H1 (cell line): ENCODE data around the gene WDR1. TPM values are rescaled to one million over a fixed set of nuclear protein-coding genes. Genes with fewer than 3 reads are reported as not detected.

Experiments
- CTCF ChIA-PET: fragments of 300-600 bp; sonication (Branson Sonifier 250); formaldehyde crosslinking; loops from one replicate; lab custom pipeline; 2021; ENCODE audit not compliant: partially characterized antibody; lab: Charles Lee
- POLR2A ChIA-PET: fragments of 300-600 bp; sonication (Branson Sonifier 250); formaldehyde crosslinking; loops from one replicate; lab custom pipeline; 2021; ENCODE audit warnings: inconsistent platforms; ENCODE audit not compliant: partially characterized antibody; lab: Charles Lee
- DNase-seq, 2 experiments: peaks; one replicate each; pipeline versions ENCODE4 v3.0.0 to v3.0.0-alpha.2; 2010 to 2022; ENCODE audit warnings: low spot score in 2 of 2, low read depth in 1 of 2, mixed read lengths in 1 of 2
- FAIRE-seq: peaks from 2 replicates; lab custom pipeline; 2011; peaks lifted over from hg19 to GRCh38; lab: Jason Lieb, UNC
- H2AFZ ChIP-seq: 2 replicates; pipeline ENCODE4 v1.8.1; 2012; ENCODE audit warnings: low read length, inconsistent platforms
- H2AK5ac ChIP-seq: 2 replicates; pipeline ENCODE4 v1.6.1; 2013; ENCODE audit warnings: low read depth, low read length
- H2BK120ac ChIP-seq: replicated peaks from 2 replicates; pipeline ENCODE3; 2013; ENCODE audit warnings: low read depth, low read length, inconsistent platforms
- H2BK12ac ChIP-seq: 2 replicates; pipeline ENCODE4 v1.6.1; 2013; ENCODE audit warnings: low read depth, low read length
- H2BK15ac ChIP-seq: 2 replicates; pipeline ENCODE4 v1.6.1; 2013; ENCODE audit warnings: low read length
- H2BK20ac ChIP-seq: 2 replicates; pipeline ENCODE4 v1.6.1; 2013; ENCODE audit warnings: low read length
- H2BK5ac ChIP-seq: 2 replicates; pipeline ENCODE4 v1.6.1; 2013; ENCODE audit warnings: low read depth, low read length
- H3K14ac ChIP-seq: 2 replicates; pipeline ENCODE4 v1.6.1; 2013; ENCODE audit warnings: inconsistent platforms; ENCODE audit not compliant: insufficient read length
- H3K18ac ChIP-seq: 2 replicates; pipeline ENCODE4 v1.6.1; 2013; ENCODE audit warnings: low read length; ENCODE audit errors: extremely low read depth
- H3K23ac ChIP-seq: 2 replicates; pipeline ENCODE4 v1.6.1; 2013; ENCODE audit warnings: inconsistent platforms; ENCODE audit not compliant: insufficient read length
- H3K23me2 ChIP-seq: 2 replicates; pipeline ENCODE4 v1.6.1; 2013; ENCODE audit warnings: low read depth, low read length
- H3K27ac ChIP-seq: 2 replicates; pipeline ENCODE4 v1.6.1; 2011; ENCODE audit warnings: low read depth, low read length, inconsistent platforms
- H3K27me3 ChIP-seq, 4 experiments: replicated peaks in 1 of 4; 1 replicate in 1 of 4; 2 replicates in 3 of 4; pipeline versions ENCODE4 v1.6.1 to v1.8.1; 2011 to 2013; ENCODE audit warnings: low read length in 3 of 4, mild to moderate bottlenecking in 3 of 4, inconsistent platforms in 2 of 4, mixed read lengths in 2 of 4, moderate library complexity in 1 of 4; ENCODE audit not compliant: control insufficient read depth in 3 of 4, insufficient read depth in 3 of 4; ENCODE audit errors: extremely low read depth in 1 of 4
- H3K36me3 ChIP-seq, 4 experiments: 2 replicates each; pipeline versions ENCODE4 v1.6.1 to v1.8.1; 2011 to 2013; ENCODE audit warnings: mild to moderate bottlenecking in 4 of 4, low read length in 3 of 4, moderate library complexity in 2 of 4, control low read depth in 1 of 4, inconsistent platforms in 1 of 4; ENCODE audit not compliant: insufficient read depth in 4 of 4, control insufficient read depth in 2 of 4
- H3K4ac ChIP-seq: replicated peaks from 2 replicates; pipeline ENCODE3; 2013; ENCODE audit warnings: low read length, low read depth, mixed read lengths, inconsistent platforms; ENCODE audit not compliant: insufficient read length
- H3K4me1 ChIP-seq, 4 experiments: replicated peaks in 1 of 4; 1 replicate in 1 of 4; 2 replicates in 3 of 4; pipeline versions ENCODE4 v1.6.1 to v1.8.1; 2011 to 2013; ENCODE audit warnings: low read length in 3 of 4, inconsistent platforms in 2 of 4, mixed read lengths in 1 of 4; ENCODE audit not compliant: insufficient read depth in 4 of 4, control insufficient read depth in 3 of 4
- H3K4me2 ChIP-seq, 2 experiments: 2 replicates each; pipeline versions ENCODE4 v1.6.1 to v1.8.1; 2011 to 2013; ENCODE audit warnings: low read depth in 2 of 2, low read length in 2 of 2, control low read depth in 1 of 2, inconsistent platforms in 1 of 2, mild to moderate bottlenecking in 1 of 2; ENCODE audit not compliant: insufficient read depth in 1 of 2
- H3K4me3 ChIP-seq, 4 experiments: fragments of 200-600, 300-600 bp in 1 of 4; sonication (generic), shearing (Covaris generic), sonication (Bioruptor Twin) in 1 of 4; 2 replicates each; pipeline versions ENCODE4 v1.5.1 to v1.8.1; 2011 to 2016; ENCODE audit warnings: low read length in 4 of 4, low read depth in 3 of 4, control low read depth in 2 of 4, inconsistent platforms in 2 of 4, mild to moderate bottlenecking in 2 of 4, mixed read lengths in 1 of 4, moderate library complexity in 1 of 4; ENCODE audit not compliant: insufficient read depth in 2 of 4; ENCODE audit errors: extremely low read depth in 1 of 4
- H3K56ac ChIP-seq: replicated peaks from 2 replicates; pipeline ENCODE3; 2013; ENCODE audit warnings: low read depth, mild to moderate bottlenecking, mixed read lengths, low read length, inconsistent platforms; ENCODE audit not compliant: insufficient read length
- H3K79me1 ChIP-seq: 2 replicates; pipeline ENCODE4 v1.6.1; 2013; ENCODE audit warnings: low read depth, low read length, control low read depth
- H3K79me2 ChIP-seq, 2 experiments: 2 replicates each; pipeline versions ENCODE4 v1.6.1 to v1.8.1; 2012 to 2013; ENCODE audit warnings: low read length in 2 of 2, mild to moderate bottlenecking in 2 of 2, inconsistent platforms in 1 of 2; ENCODE audit not compliant: insufficient read depth in 2 of 2, control insufficient read depth in 1 of 2
- H3K9ac ChIP-seq, 4 experiments: replicated peaks in 1 of 4; 1 replicate in 1 of 4; 2 replicates in 3 of 4; pipeline versions ENCODE4 v1.6.1 to v1.8.1; 2011 to 2013; ENCODE audit warnings: low read depth in 3 of 4, low read length in 3 of 4, control low read depth in 2 of 4, mild to moderate bottlenecking in 2 of 4, moderate library complexity in 2 of 4, inconsistent platforms in 1 of 4; ENCODE audit errors: extremely low read depth in 1 of 4
- H3K9me3 ChIP-seq, 2 experiments: 2 replicates each; pipeline versions ENCODE4 v1.6.1 to v1.8.1; 2012 to 2013; ENCODE audit warnings: mild to moderate bottlenecking in 2 of 2, moderate library complexity in 2 of 2, control low read depth in 1 of 2, inconsistent platforms in 1 of 2, low read depth in 1 of 2, low read length in 1 of 2, mixed read lengths in 1 of 2; ENCODE audit not compliant: insufficient read depth in 2 of 2
- H4K20me1 ChIP-seq, 2 experiments: replicated peaks in 1 of 2; 2 replicates each; pipeline versions ENCODE3 to v1.8.1; 2011 to 2013; ENCODE audit warnings: inconsistent platforms in 2 of 2, low read length in 2 of 2, mild to moderate bottlenecking in 1 of 2; ENCODE audit not compliant: insufficient read depth in 2 of 2, control insufficient read depth in 1 of 2
- H4K5ac ChIP-seq: 2 replicates; pipeline ENCODE4 v1.6.1; 2013; ENCODE audit warnings: low read length, low read depth, mixed read lengths, inconsistent platforms; ENCODE audit not compliant: insufficient read length
- H4K8ac ChIP-seq: 2 replicates; pipeline ENCODE4 v1.8.0; 2013; ENCODE audit warnings: mild to moderate bottlenecking, moderate library complexity, low read length, inconsistent platforms; ENCODE audit not compliant: insufficient read depth; ENCODE audit errors: extremely low read depth
- H4K91ac ChIP-seq: replicated peaks from 2 replicates; pipeline ENCODE3; 2013; ENCODE audit warnings: low read length, mixed read lengths, inconsistent platforms; ENCODE audit not compliant: insufficient read length
- CHD2 ChIP-seq: IDR thresholded peaks from 2 replicates; pipeline ENCODE4 v1.6.1; 2012; ENCODE audit warnings: low read length, improper control_type of control experiment
- CREB1 ChIP-seq: IDR thresholded peaks from 2 replicates; pipeline ENCODE4 v1.6.1; 2012; ENCODE audit warnings: inconsistent platforms
- HDAC2 ChIP-seq, 2 experiments: fragments of 300-600 bp in 1 of 2; sonication (generic) in 1 of 2; IDR thresholded peaks; 2 replicates each; pipeline ENCODE4 v1.6.1; 2011 to 2012; ENCODE audit warnings: low read depth in 2 of 2, low read length in 2 of 2, mild to moderate bottlenecking in 2 of 2, moderate library complexity in 2 of 2, borderline replicate concordance in 1 of 2, inconsistent platforms in 1 of 2
- POLR2AphosphoS5 ChIP-seq: IDR thresholded peaks from 2 replicates; pipeline ENCODE4 v1.6.1; 2011; ENCODE audit warnings: low read depth, low read length
- WGBS, 2 experiments: shearing (Covaris generic) in 1 of 2; methylation state at CpG; one replicate each; pipeline versions ENCODE4 v1.1.6 to v1.1.7; 2013 to 2015; ENCODE audit warnings: low lambda C conversion rate in 2 of 2, mixed read lengths in 2 of 2, inconsistent platforms in 1 of 2, low coverage in 1 of 2, missing lambda C conversion rate in 1 of 2; ENCODE audit not compliant: insufficient replicate concordance in 2 of 2, insufficient coverage in 1 of 2, insufficient read length in 1 of 2; ENCODE audit errors: extremely low coverage in 1 of 2, missing lambda C conversion rate in 1 of 2; 5-methylcytosine and 5-hydroxymethylcytosine counted together
- polyA plus RNA-seq, 7 experiments: library from polyadenylated mRNA; depleted of rRNA in 3 of 7; stranded (reverse) in 5 of 7; unstranded in 2 of 7; fragments of >200 nt in 5 of 7; fragments of 200-250 nt in 2 of 7; gene quantifications; 1 replicate in 5 of 7; 2 replicates in 1 of 7; 4 replicates in 1 of 7; pipeline versions ENCODE4 v1.2.1 to v1.2.3, GENCODE V29; 2011 to 2013; ENCODE audit warnings: missing spikeins in 2 of 7, mixed read lengths in 2 of 7
- total RNA-seq: library from RNA; stranded (reverse); fragmentation: NEBNext Ultra II Directional; extraction: Animal tissue kit (Norgen Biotek cat#: 25700); gene quantifications from 2 replicates; pipeline ENCODE4 v1.2.1, GENCODE V29; 2021

The WDR1 gene
- total and polyA plus RNA-seq, 2 of the 8 experiments (the other 6 are each of a cell fraction or from before 2014, with no cell fraction given) = 315 to 377 TPM

- 84% methylated on average over 12 of the region's 12 CpGs; no CpG with 5 or more reads in 1 of the 2 experiments for WGBS, 2 experiments
- no peak overlapping the region for H2AK5ac ChIP-seq
- no peak overlapping the region for H3K4me2 ChIP-seq
- H3K9me3 ChIP-seq = no peaks in the 10 kb centered on the region
- H3K4me3 ChIP-seq = no peak overlapping the region
- no peak overlapping the region for H3K27ac ChIP-seq
- no peaks in the 10 kb centered on the region for H3K27me3 ChIP-seq
- H4K20me1 ChIP-seq = peaks cover 40 to 50% of the 10 kb centered on the region in 2 experiments
- no peak overlapping the region for H2BK12ac ChIP-seq
- CTCF ChIA-PET = interaction anchor here (0.7 to 1.8 kb wide), 3 partner anchors 9 to 25 kb away, joined by 4 to 6 read pairs (median 5); no protein-coding TSS in a partner anchor
- H3K9ac ChIP-seq = no peak overlapping the region
- peaks cover 0 to 93% of the 10 kb centered on the region in 2 experiments; a peak in 2 of 4 replicates for H3K79me2 ChIP-seq
- H4K91ac ChIP-seq = no peak overlapping the region
- peaks cover 35% of the 10 kb centered on the region for H3K79me1 ChIP-seq
- no peak overlapping the region for H3K18ac ChIP-seq
- H3K36me3 ChIP-seq = peaks cover 44 to 90% (median 71%) of the 10 kb centered on the region in 4 experiments
- H3K4me1 ChIP-seq = peaks cover 0 to 16% (median 9%) of the 10 kb centered on the region in 4 experiments; a peak in 5 of 7 replicates
- H3K4ac ChIP-seq = no peak overlapping the region
- no peak overlapping the region for H4K5ac ChIP-seq
- H2BK20ac ChIP-seq = no peak overlapping the region
- TF ChIP-seq POLR2AphosphoS5 (peak; percentile 11; the same call in 1 of the 2 replicates), CHD2 (no peak), CREB1 (no peak), HDAC2 (IDR thresholded peaks at IDR 0.05; ENCODE audit: borderline replicate concordance in 1 of 2, low read depth in 2 of 2, low read length in 2 of 2) (no peak)
- no peak overlapping the region for H2BK15ac ChIP-seq
- H3K23ac ChIP-seq = no peak overlapping the region
- DNase-seq (no peak), FAIRE-seq (no peak)
- no peak overlapping the region for H2AFZ ChIP-seq
- no peak overlapping the region for H3K56ac ChIP-seq
- H2BK5ac ChIP-seq = no peak overlapping the region; the same call in 1 of the 2 replicates
- no peak overlapping the region for H4K8ac ChIP-seq
- no peak overlapping the region for H3K14ac ChIP-seq
- no peaks in the 10 kb centered on the region; the same call in 1 of the 2 replicates for H3K23me2 ChIP-seq
- POLR2A ChIA-PET = interaction anchor here (1.3 to 14.7 kb wide), 6 partner anchors 10 to 25 kb away, joined by 4 to 197 read pairs (median 8); partner anchors contain the start of gene WDR1
- no peak overlapping the region for H2BK120ac ChIP-seq
Observed at GRCh38 chr4:10093801-10094552, 22.6 kb downstream of the WDR1 start.
